Measurements from ENCODE around the gene JMY. TPM values are rescaled to one million over a fixed set of nuclear protein-coding genes. Genes with fewer than 3 reads are reported as not detected.

Gene JMY
- total RNA-seq, 1 donor from 2014 or later: 7.0 TPM

- no peak for FAIRE-seq
- peaks cover 6% of the 10 kb centered on the region for H3K4me1 ChIP-seq (ENCODE audit: insufficient read depth, low read length)
- H4K20me1 ChIP-seq (ENCODE audit: insufficient read depth, low read length): no peaks in the 10 kb centered on the region
- Mint-ChIP-seq H3K27ac (ENCODE audit: unreplicated experiment) (no peak overlapping the region), H3K4me1 (ENCODE audit: low read depth, unreplicated experiment) (peaks cover 6% of the 10 kb centered on the region), H3K9me3 (ENCODE audit: unreplicated experiment) (peaks cover 3% of the 10 kb centered on the region), H3K4me3 (ENCODE audit: unreplicated experiment) (no peak overlapping the region), H3K36me3 (ENCODE audit: low read depth, unreplicated experiment) (peaks cover 11% of the 10 kb centered on the region), H3K27me3 (ENCODE audit: low read depth, unreplicated experiment) (no peaks in the 10 kb centered on the region)
- no peaks in the 10 kb centered on the region for H3K79me2 ChIP-seq (ENCODE audit: insufficient read depth, low read length)
- no peak overlapping the region for H3K27ac ChIP-seq (ENCODE audit: low read depth, low read length)
- H3K9ac ChIP-seq (ENCODE audit: low read length): no peak overlapping the region
- no peak overlapping the region for H3K4me2 ChIP-seq (ENCODE audit: low read length)
- H3K9me3 ChIP-seq (ENCODE audit: insufficient read depth, low read depth, low read length): no peaks in the 10 kb centered on the region
- no peak overlapping the region for H2AFZ ChIP-seq (ENCODE audit: low read depth, low read length)
- no peak for TF ChIP-seq EZH2 (IDR thresholded peaks at IDR 0.05; ENCODE audit: insufficient read depth, low read length)
- no peak for TF ChIP-seq CTCF (IDR thresholded peaks at IDR 0.05; ENCODE audit: insufficient read depth, low read depth, low read length)
- H3K36me3 ChIP-seq (ENCODE audit: insufficient read depth, low read length): no peaks in the 10 kb centered on the region
- H3K4me3 ChIP-seq (ENCODE audit: insufficient read depth, low read depth, low read length): no peak overlapping the region
- no peak for DNase-seq (ENCODE audit: low read depth)
- H3K27me3 ChIP-seq (ENCODE audit: insufficient read depth, low read length): no peaks in the 10 kb centered on the region
Observed at GRCh38 chr5:79349047-79349446, 113.1 kb downstream of the JMY start.

- Mint-ChIP-seq H3K4me1 (ENCODE audit: low read depth, unreplicated experiment) (peaks cover 6% of the 10 kb centered on the region), H3K27me3 (ENCODE audit: low read depth, unreplicated experiment) (no peaks in the 10 kb centered on the region), H3K36me3 (ENCODE audit: low read depth, unreplicated experiment) (peaks cover 11% of the 10 kb centered on the region), H3K4me3 (ENCODE audit: unreplicated experiment) (no peak overlapping the region), H3K27ac (ENCODE audit: unreplicated experiment) (no peak overlapping the region), H3K9me3 (ENCODE audit: unreplicated experiment) (peaks cover 3% of the 10 kb centered on the region)
- no peak overlapping the region for H2AFZ ChIP-seq (ENCODE audit: low read depth, low read length)
- no peaks in the 10 kb centered on the region for H3K79me2 ChIP-seq (ENCODE audit: insufficient read depth, low read length)
- H4K20me1 ChIP-seq (ENCODE audit: insufficient read depth, low read length): no peaks in the 10 kb centered on the region
- H3K27ac ChIP-seq (ENCODE audit: low read depth, low read length): no peak overlapping the region
- TF ChIP-seq EZH2 (IDR thresholded peaks at IDR 0.05; ENCODE audit: insufficient read depth, low read length) (no peak), CTCF (IDR thresholded peaks at IDR 0.05; ENCODE audit: insufficient read depth, low read depth, low read length) (no peak)
- H3K9me3 ChIP-seq (ENCODE audit: insufficient read depth, low read depth, low read length): no peaks in the 10 kb centered on the region
- no peak for DNase-seq (ENCODE audit: low read depth)
- no peak overlapping the region for H3K4me2 ChIP-seq (ENCODE audit: low read length)
- H3K9ac ChIP-seq (ENCODE audit: low read length): no peak overlapping the region
- H3K4me3 ChIP-seq (ENCODE audit: insufficient read depth, low read depth, low read length): no peak overlapping the region
- FAIRE-seq: no peak
- H3K36me3 ChIP-seq (ENCODE audit: insufficient read depth, low read length): no peaks in the 10 kb centered on the region
- no peaks in the 10 kb centered on the region for H3K27me3 ChIP-seq (ENCODE audit: insufficient read depth, low read length)
- H3K4me1 ChIP-seq (ENCODE audit: insufficient read depth, low read length): peaks cover 6% of the 10 kb centered on the region
Observed at GRCh38 chr5:79349881-79350280, 114.0 kb downstream of the JMY start.

- peak; percentile 4 for DNase-seq (ENCODE audit: low read depth)
- no peak overlapping the region for H3K4me3 Mint-ChIP-seq (ENCODE audit: unreplicated experiment)
- H3K36me3 Mint-ChIP-seq (ENCODE audit: low read depth, unreplicated experiment): peaks cover 5% of the 10 kb centered on the region
- no peak overlapping the region for H3K9ac ChIP-seq (ENCODE audit: low read length)
- H3K27ac ChIP-seq (ENCODE audit: low read depth, low read length): no peak overlapping the region
- no peaks in the 10 kb centered on the region for H3K4me1 ChIP-seq (ENCODE audit: insufficient read depth, low read length)
- no peak overlapping the region for H3K4me3 ChIP-seq (ENCODE audit: insufficient read depth, low read depth, low read length)
- no peak overlapping the region for H3K4me2 ChIP-seq (ENCODE audit: low read length)
- H3K4me1 Mint-ChIP-seq (ENCODE audit: low read depth, unreplicated experiment): no peaks in the 10 kb centered on the region
- H3K79me2 ChIP-seq (ENCODE audit: insufficient read depth, low read length): no peaks in the 10 kb centered on the region
- no peak overlapping the region for H3K27ac Mint-ChIP-seq (ENCODE audit: unreplicated experiment)
- H3K27me3 ChIP-seq (ENCODE audit: insufficient read depth, low read length): no peaks in the 10 kb centered on the region
- TF ChIP-seq CTCF (IDR thresholded peaks at IDR 0.05; ENCODE audit: insufficient read depth, low read depth, low read length) (no peak), EZH2 (IDR thresholded peaks at IDR 0.05; ENCODE audit: insufficient read depth, low read length) (no peak)
- H3K27me3 Mint-ChIP-seq (ENCODE audit: low read depth, unreplicated experiment): no peaks in the 10 kb centered on the region
- H3K9me3 ChIP-seq (ENCODE audit: insufficient read depth, low read depth, low read length): no peaks in the 10 kb centered on the region
- no peaks in the 10 kb centered on the region for H4K20me1 ChIP-seq (ENCODE audit: insufficient read depth, low read length)
- H3K36me3 ChIP-seq (ENCODE audit: insufficient read depth, low read length): no peaks in the 10 kb centered on the region
- H2AFZ ChIP-seq (ENCODE audit: low read depth, low read length): no peak overlapping the region
- H3K9me3 Mint-ChIP-seq (ENCODE audit: unreplicated experiment): peaks cover 4% of the 10 kb centered on the region
- FAIRE-seq: no peak
Observed at GRCh38 chr5:79357398-79357797, 121.5 kb downstream of the JMY start.

Other genes starting within 250 kb of the JMY start
- not detected in 2 replicates for gene DMGDH, start 166.5 kb upstream of the JMY start, total RNA-seq
- gene BHMT2, start 166.4 kb upstream of the JMY start, total RNA-seq: not detected in 2 replicates
- gene BHMT, start 124.3 kb upstream of the JMY start, total RNA-seq: not detected in 2 replicates

All from astrocyte (in vitro differentiated cells and primary cell).